B cell (primary cell): Measurements from ENCODE around the gene VPS33B. TPM values are rescaled to one million over a fixed set of nuclear protein-coding genes. Genes with fewer than 3 reads are reported as not detected.

Experiments
- ATAC-seq: fragments of 200-7000 bp; cut with Tn5 transposase; one replicate; pipeline ENCODE4 v1.10.0; 2021; ENCODE audit warnings: low read depth, mild to moderate bottlenecking, moderate number of reproducible peaks, moderate library complexity
- CTCF ChIA-PET: fragments of 350-600 bp; sonication (Branson Sonifier 250); formaldehyde crosslinking; loops from one replicate; lab custom pipeline; 2021; ENCODE audit warnings: antibody characterized with exemption, inconsistent platforms; lab: Charles Lee
- POLR2A ChIA-PET: fragments of 350-600 bp; sonication (Branson Sonifier 250); formaldehyde crosslinking; loops from one replicate; lab custom pipeline; 2021; ENCODE audit warnings: antibody characterized with exemption; lab: Charles Lee
- DNase-seq: peaks from one replicate; pipeline ENCODE4 v3.0.0; 2013
- H2AFZ ChIP-seq: 2 replicates; pipeline ENCODE4 v1.6.1; 2012; ENCODE audit warnings: mild to moderate bottlenecking, low read depth, low read length; ENCODE audit not compliant: insufficient read depth, poor library complexity, severe bottlenecking
- H3K27ac ChIP-seq, 2 donors: 1 replicate in 1 of 2; 2 replicates in 1 of 2; pipeline ENCODE4 v1.5.1; 2012 to 2013; ENCODE audit warnings: low read length in 2 of 2, mild to moderate bottlenecking in 2 of 2, moderate library complexity in 1 of 2
- H3K27me3 ChIP-seq, 4 experiments: fragments of 200-600 bp in 1 of 4; sonication (generic) in 1 of 4; replicated peaks in 1 of 4; 1 replicate in 2 of 4; 2 replicates in 2 of 4; pipeline versions ENCODE4 v1.6.1 to v1.7.0; 2013 to 2016; ENCODE audit warnings: low read length in 3 of 4, mild to moderate bottlenecking in 2 of 4, mixed read lengths in 1 of 4, moderate library complexity in 1 of 4; ENCODE audit not compliant: insufficient read depth in 4 of 4, control insufficient read depth in 3 of 4; ENCODE audit errors: control extremely low read depth in 1 of 4
- H3K36me3 ChIP-seq, 2 experiments: replicated peaks in 1 of 2; 1 replicate in 1 of 2; 2 replicates in 1 of 2; pipeline versions ENCODE4 v1.6.1 to v1.7.1; 2013; ENCODE audit warnings: low read length in 1 of 2; ENCODE audit not compliant: insufficient read depth in 2 of 2, control insufficient read depth in 1 of 2; ENCODE audit errors: control extremely low read depth in 1 of 2, extremely low read depth in 1 of 2
- H3K4me1 ChIP-seq, 2 donors: fragments of 200-600 bp in 1 of 2; sonication (generic) in 1 of 2; 1 replicate in 1 of 2; 2 replicates in 1 of 2; pipeline versions ENCODE4 v1.5.1 to v1.6.1; 2013 to 2017; ENCODE audit warnings: low read length in 2 of 2; ENCODE audit not compliant: control insufficient read depth in 2 of 2, insufficient read depth in 2 of 2
- H3K4me2 ChIP-seq: replicated peaks from 2 replicates; pipeline ENCODE3; 2012; ENCODE audit warnings: mild to moderate bottlenecking, low read depth, low read length; ENCODE audit not compliant: poor library complexity, severe bottlenecking
- H3K4me3 ChIP-seq, 5 experiments: fragments of 200-600 bp in 1 of 5; sonication (generic) in 1 of 5; 1 replicate in 3 of 5; 2 replicates in 2 of 5; pipeline versions ENCODE4 v1.5.1 to v1.7.0; 2011 to 2016; ENCODE audit warnings: low read length in 4 of 5, mild to moderate bottlenecking in 4 of 5, low read depth in 2 of 5, control low read depth in 1 of 5, moderate library complexity in 1 of 5; ENCODE audit not compliant: insufficient read depth in 1 of 5; ENCODE audit errors: control extremely low read depth in 1 of 5, extremely low read depth in 1 of 5
- H3K79me2 ChIP-seq: fragments of 200-600 bp; sonication (generic); one replicate; pipeline ENCODE4 v1.6.0; 2016; ENCODE audit warnings: low read length; ENCODE audit not compliant: control insufficient read depth, insufficient read depth
- H3K9ac ChIP-seq: fragments of 200-600 bp; sonication (generic); 2 replicates; pipeline ENCODE4 v1.6.1; 2017; ENCODE audit warnings: mild to moderate bottlenecking, low read length, moderate library complexity
- H3K9me3 ChIP-seq, 3 donors: one replicate each; pipeline versions ENCODE4 v1.6.1 to v1.7.1; 2013; ENCODE audit warnings: low read length in 2 of 3; ENCODE audit not compliant: control insufficient read depth in 2 of 3, insufficient read depth in 1 of 3; ENCODE audit errors: control extremely low read depth in 1 of 3
- H4K20me1 ChIP-seq: 2 replicates; pipeline ENCODE4 v1.6.0; 2012; ENCODE audit warnings: mild to moderate bottlenecking, low read length; ENCODE audit not compliant: insufficient read depth, control insufficient read depth, poor library complexity, severe bottlenecking
- H3K27ac Mint-ChIP-seq: one replicate; pipeline ENCODE4 v1.8.0; 2021; ENCODE audit warnings: mixed read lengths
- H3K27me3 Mint-ChIP-seq: one replicate; pipeline ENCODE4 v1.8.0; 2021; ENCODE audit warnings: mixed read lengths
- H3K4me1 Mint-ChIP-seq: one replicate; pipeline ENCODE4 v1.8.0; 2021; ENCODE audit warnings: mixed read lengths
- H3K4me3 Mint-ChIP-seq: one replicate; pipeline ENCODE4 v1.8.0; 2021; ENCODE audit warnings: mixed read lengths
- H3K9me3 Mint-ChIP-seq: one replicate; pipeline ENCODE4 v1.8.0; 2022; ENCODE audit warnings: mixed read lengths; ENCODE audit not compliant: insufficient read depth
- EZH2 ChIP-seq: IDR thresholded peaks from 2 replicates; pipeline ENCODE4 v1.6.1; 2012; ENCODE audit warnings: borderline replicate concordance, low read depth, mild to moderate bottlenecking, moderate library complexity, low read length; ENCODE audit not compliant: insufficient read depth, poor library complexity, severe bottlenecking
- WGBS: methylation state at CpG from one replicate; pipeline ENCODE4 v1.1.5; 2013; ENCODE audit warnings: missing lambda C conversion rate; ENCODE audit not compliant: insufficient coverage; 5-methylcytosine and 5-hydroxymethylcytosine counted together
- intact Hi-C: fragments of 100-400 bp; cut with micrococcal nuclease; formaldehyde crosslinking; loops from one replicate; pipeline ENCODE4 v1.10.0; 2022
- polyA plus RNA-seq: library from polyadenylated mRNA; depleted of rRNA; stranded (reverse); fragments of >200 nt; gene quantifications from 2 replicates; pipeline ENCODE4 v1.2.3, GENCODE V29; 2012
- total RNA-seq, 2 donors: library from RNA; stranded (reverse); fragments of 120-200 nt in 1 of 2; gene quantifications; 1 replicate in 1 of 2; 2 replicates in 1 of 2; pipeline versions ENCODE4 v1.2.3 to v1.2.4, GENCODE V29; 2013 to 2022
- TF ChIP-seq, protein P1 (sequence below): fragments of 200-600 bp; IDR thresholded peaks from one replicate; pipeline ENCODE4 v1.8.0; 2022; ENCODE audit warnings: antibody characterized with exemption, mild to moderate bottlenecking

Gene VPS33B
- total and polyA plus RNA-seq, 2 donors (not counting 1 experiment from before 2014, with no cell fraction given): 17.4 to 30.0 TPM

DNA sequence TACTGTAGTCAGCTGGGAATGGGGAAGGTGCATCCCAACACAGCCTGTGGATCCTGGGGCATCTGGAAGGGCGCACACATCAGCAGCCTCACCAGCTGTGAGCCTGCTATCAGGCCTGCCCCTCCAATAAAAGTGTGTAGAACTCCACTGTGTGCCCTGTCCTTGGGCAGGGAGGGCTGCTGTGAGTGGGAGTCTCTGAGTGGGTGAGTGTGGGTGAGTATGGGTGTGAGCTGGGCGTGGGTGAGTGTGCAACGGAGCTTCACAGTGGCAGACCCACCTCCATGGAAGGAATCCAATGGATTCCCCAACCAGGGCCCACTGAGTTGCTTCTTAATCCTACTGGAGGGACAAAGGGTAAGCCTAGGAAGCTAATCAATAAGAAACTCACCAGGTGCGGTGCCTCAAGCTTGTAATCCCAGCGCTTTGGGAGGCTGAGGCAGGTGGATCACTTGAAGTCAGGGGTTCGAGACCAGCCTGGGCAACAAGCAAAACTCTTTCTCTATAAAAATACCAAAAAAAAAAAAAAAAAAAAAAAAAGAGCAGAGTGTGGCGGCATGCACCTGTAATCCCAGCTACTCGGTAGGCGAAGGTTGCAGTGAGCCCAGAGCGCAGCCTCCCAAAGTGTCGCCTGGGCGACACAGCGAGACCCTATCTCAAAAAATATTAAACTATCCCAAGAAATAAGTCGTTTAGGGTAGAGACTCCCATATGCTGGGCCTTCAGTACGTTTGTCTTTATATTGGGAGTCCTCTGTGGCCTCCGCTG, 68.3 kb downstream of the VPS33B start:
- POLR2A ChIA-PET: interaction anchor here (0.6 to 1.4 kb wide), 7 partner anchors 17 to 43 kb away, joined by 3 to 12 read pairs (median 5); partner anchors contain the start of genes HDDC3 and UNC45A
- H4K20me1 ChIP-seq: peaks cover 12% of the 10 kb centered on the region
- 56% methylated on average over 6 of the region's 16 CpGs for WGBS
- peak overlapping the region; percentile 92 for H3K27ac Mint-ChIP-seq
- peak overlapping the region; percentile 89 for H3K4me2 ChIP-seq
- DNase-seq (no peak), ATAC-seq (no peak)
- intact Hi-C loops: loop anchor here (1.0 to 2.0 kb wide), 3 partner anchors 19 to 40 kb away; partner anchors contain the start of genes PRC1 and UNC45A
- peaks cover 21% of the 10 kb centered on the region for H3K4me1 Mint-ChIP-seq
- no peaks in the 10 kb centered on the region for H3K9me3 Mint-ChIP-seq
- CTCF ChIA-PET: interaction anchor here (1.3 to 8.7 kb wide), 9 partner anchors 12 to 318 kb away, joined by 3 to 118 read pairs (median 7); partner anchors contain the start of genes HDDC3, UNC45A and VPS33B
- no peaks in the 10 kb centered on the region for H3K27me3 Mint-ChIP-seq
- peaks cover 13% of the 10 kb centered on the region for H3K79me2 ChIP-seq
- H3K36me3 ChIP-seq: peaks cover 0 to 33% of the 10 kb centered on the region in 2 experiments
- TF ChIP-seq EZH2: no peak
- TF ChIP-seq, protein P1, sequence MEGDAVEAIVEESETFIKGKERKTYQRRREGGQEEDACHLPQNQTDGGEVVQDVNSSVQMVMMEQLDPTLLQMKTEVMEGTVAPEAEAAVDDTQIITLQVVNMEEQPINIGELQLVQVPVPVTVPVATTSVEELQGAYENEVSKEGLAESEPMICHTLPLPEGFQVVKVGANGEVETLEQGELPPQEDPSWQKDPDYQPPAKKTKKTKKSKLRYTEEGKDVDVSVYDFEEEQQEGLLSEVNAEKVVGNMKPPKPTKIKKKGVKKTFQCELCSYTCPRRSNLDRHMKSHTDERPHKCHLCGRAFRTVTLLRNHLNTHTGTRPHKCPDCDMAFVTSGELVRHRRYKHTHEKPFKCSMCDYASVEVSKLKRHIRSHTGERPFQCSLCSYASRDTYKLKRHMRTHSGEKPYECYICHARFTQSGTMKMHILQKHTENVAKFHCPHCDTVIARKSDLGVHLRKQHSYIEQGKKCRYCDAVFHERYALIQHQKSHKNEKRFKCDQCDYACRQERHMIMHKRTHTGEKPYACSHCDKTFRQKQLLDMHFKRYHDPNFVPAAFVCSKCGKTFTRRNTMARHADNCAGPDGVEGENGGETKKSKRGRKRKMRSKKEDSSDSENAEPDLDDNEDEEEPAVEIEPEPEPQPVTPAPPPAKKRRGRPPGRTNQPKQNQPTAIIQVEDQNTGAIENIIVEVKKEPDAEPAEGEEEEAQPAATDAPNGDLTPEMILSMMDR: no peak
- H3K4me1 ChIP-seq: peaks cover 16 to 24% of the 10 kb centered on the region in 2 donors
- peak overlapping the region; percentile 90 for H3K4me3 Mint-ChIP-seq
- H2AFZ ChIP-seq: peak overlapping the region; percentile 95
- H3K27me3 ChIP-seq: no peaks in the 10 kb centered on the region
- peak overlapping the region in 4 of 5 experiments; percentile 85 to 93 (median 89) for H3K4me3 ChIP-seq
- peak overlapping the region; percentile 97 for H3K27ac ChIP-seq
- H3K9me3 ChIP-seq: no peaks in the 10 kb centered on the region
- peak overlapping the region; percentile 97 for H3K9ac ChIP-seq
